HCT116 (cell line): ENCODE measurements around the gene CYP17A1.

Experiments
- EGR1 ChIP-seq: IDR thresholded peaks from 2 replicates; pipeline ENCODE4 v1.6.1; 2012; ENCODE audit warnings: low read depth
- EZH2 ChIP-seq: fragments of 200-600 bp; sonication (generic); IDR thresholded peaks from 2 replicates; pipeline ENCODE4 v1.6.1; 2017; ENCODE audit warnings: antibody characterized with exemption, mixed run types
- SRF ChIP-seq: IDR thresholded peaks from 2 replicates; pipeline ENCODE4 v1.6.1; 2012; ENCODE audit warnings: low read depth
- TF ChIP-seq, protein P1 (sequence below), 3 experiments: fragments of 200-600 bp in 1 of 3; sonication (generic) in 1 of 3; IDR thresholded peaks in 2 of 3; conservative IDR thresholded peaks in 1 of 3; 2 replicates each; pipeline ENCODE4 v1.5.1; 2012 to 2017; ENCODE audit warnings: low read depth in 2 of 3, low read length in 2 of 3, antibody characterized with exemption in 1 of 3, borderline replicate concordance in 1 of 3, control low read depth in 1 of 3, mild to moderate bottlenecking in 1 of 3, mixed read lengths in 1 of 3, mixed run types in 1 of 3, moderate library complexity in 1 of 3; ENCODE audit not compliant: insufficient read depth in 1 of 3

DNA sequence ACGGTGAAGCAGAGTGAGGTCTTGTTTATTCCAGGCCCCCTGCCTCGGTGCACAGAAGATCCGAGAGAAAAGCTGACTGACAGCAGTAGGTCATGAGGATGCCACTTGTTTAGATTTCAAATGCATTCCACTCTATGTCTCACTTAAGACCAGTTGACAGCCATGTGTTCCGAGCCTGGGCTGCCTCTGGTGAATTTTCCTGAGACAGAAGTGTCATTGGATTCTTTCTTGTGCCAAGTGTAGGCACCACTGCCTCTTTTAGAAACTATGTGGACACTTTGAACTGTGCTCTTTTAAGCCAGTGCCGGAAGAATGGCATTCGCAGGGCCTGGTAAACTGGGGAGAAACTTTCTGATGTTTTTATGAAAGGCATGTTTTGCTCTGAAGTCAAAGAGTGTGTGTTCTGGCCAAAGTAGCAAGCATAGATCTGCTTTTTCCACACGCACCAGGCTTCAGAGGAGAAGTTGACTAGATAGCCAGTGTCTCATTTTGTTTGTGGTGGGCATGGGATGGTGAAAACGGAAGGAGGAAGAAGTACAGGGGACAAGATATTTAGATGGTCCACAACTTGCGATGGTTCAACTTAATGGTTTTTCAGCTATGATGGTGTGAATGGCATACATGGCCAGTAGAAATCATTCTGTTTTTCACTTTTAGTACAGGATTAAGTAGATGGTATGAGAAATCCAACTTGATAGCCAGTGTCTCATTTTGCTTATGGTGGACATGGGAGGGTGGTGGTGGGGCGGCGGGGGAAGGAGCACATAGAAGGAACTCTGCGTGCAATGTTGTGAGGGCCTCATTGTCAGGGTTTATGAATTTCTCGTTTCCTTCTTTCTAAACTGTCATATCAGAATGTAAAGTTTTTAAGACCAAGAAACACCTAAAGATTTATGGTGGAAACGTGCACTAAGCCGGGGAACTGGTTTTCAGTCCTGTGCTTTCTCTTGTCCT lies 41.5 kb downstream of the CYP17A1 start:
- TF ChIP-seq, protein P1, sequence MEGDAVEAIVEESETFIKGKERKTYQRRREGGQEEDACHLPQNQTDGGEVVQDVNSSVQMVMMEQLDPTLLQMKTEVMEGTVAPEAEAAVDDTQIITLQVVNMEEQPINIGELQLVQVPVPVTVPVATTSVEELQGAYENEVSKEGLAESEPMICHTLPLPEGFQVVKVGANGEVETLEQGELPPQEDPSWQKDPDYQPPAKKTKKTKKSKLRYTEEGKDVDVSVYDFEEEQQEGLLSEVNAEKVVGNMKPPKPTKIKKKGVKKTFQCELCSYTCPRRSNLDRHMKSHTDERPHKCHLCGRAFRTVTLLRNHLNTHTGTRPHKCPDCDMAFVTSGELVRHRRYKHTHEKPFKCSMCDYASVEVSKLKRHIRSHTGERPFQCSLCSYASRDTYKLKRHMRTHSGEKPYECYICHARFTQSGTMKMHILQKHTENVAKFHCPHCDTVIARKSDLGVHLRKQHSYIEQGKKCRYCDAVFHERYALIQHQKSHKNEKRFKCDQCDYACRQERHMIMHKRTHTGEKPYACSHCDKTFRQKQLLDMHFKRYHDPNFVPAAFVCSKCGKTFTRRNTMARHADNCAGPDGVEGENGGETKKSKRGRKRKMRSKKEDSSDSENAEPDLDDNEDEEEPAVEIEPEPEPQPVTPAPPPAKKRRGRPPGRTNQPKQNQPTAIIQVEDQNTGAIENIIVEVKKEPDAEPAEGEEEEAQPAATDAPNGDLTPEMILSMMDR (IDR thresholded peaks at IDR 0.05 in 2 of 3, conservative IDR thresholded peaks at IDR 0.05 in 1 of 3; ENCODE audit: borderline replicate concordance in 1 of 3, insufficient read depth in 1 of 3, low read depth in 2 of 3, low read length in 2 of 3): no peak
- TF ChIP-seq EGR1: no peak
- TF ChIP-seq SRF: no peak
- TF ChIP-seq EZH2: no peak
